ENCODE measurements around the gene ZFP30. TPM values are rescaled to one million over a fixed set of nuclear protein-coding genes. Genes with fewer than 3 reads are reported as not detected.

ZFP30 gene
- total and polyA plus RNA-seq, 2 of the 13 experiments (the other 11 are each of a cell fraction or from before 2014, with no cell fraction given) = 3.4 to 19.2 TPM

DNA sequence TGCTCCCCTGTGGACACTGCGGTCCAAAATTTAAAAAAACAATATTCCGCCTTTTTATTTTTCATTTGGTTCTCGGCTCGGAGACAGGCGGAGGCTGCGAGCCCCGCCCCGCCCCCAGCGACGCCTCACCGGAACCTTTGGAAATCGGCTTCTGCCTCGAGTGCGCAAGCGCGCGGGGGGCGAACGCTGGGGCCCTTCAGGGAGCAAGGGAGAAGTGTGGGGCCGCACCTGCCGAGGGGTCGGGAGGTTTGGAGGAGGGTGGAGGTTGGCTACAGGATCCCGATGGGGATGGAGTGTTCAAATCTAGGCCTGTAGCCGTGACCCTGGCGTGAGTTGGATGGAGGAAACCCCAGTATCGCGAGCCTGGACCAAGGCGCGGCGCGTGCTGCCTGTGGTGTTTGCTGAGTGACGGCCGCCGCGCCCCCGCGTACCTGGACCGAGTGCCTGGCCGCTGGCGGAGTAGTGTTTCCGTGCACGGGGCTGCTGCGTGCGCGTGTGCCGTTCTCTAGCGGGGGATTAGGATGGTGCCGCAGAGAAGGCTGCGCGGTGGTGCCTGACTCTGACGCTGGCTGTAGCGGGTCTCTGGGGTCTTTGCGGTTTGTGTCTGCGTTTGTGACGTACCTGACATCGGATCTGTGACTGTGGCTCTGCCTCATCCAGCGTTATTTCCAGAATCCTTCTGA is 565 bp upstream of the ZFP30 start (continued):
- TF ChIP-seq, protein P1, sequence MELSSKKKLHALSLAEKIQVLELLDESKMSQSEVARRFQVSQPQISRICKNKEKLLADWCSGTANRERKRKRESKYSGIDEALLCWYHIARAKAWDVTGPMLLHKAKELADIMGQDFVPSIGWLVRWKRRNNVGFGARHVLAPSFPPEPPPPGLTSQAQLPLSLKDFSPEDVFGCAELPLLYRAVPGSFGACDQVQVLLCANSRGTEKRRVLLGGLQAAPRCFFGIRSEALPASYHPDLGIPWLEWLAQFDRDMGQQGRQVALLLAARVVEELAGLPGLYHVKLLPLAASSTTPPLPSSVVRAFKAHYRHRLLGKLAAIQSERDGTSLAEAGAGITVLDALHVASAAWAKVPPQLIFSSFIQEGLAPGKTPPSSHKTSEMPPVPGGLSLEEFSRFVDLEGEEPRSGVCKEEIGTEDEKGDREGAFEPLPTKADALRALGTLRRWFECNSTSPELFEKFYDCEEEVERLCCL (CRISPR knock-in tag; IDR thresholded peaks at IDR 0.05; ENCODE audit: borderline replicate concordance) = peak; percentile 2; the same call in 1 of the 2 replicates
- TF ChIP-seq KLF16 (CRISPR knock-in tag; IDR thresholded peaks at IDR 0.05) (no peak; a peak in 1 of 4 replicates), ZMYM3 (CRISPR knock-in tag; IDR thresholded peaks at IDR 0.05) (peak; percentile 59; the same call in 1 of the 2 replicates), KLF9 (CRISPR knock-in tag; IDR thresholded peaks at IDR 0.05; ENCODE audit: low read depth) (peak; percentile 48; the same call in 1 of the 2 replicates), NONO (IDR thresholded peaks at IDR 0.05) (no peak), NONO (CRISPR knock-in tag; conservative IDR thresholded peaks at IDR 0.05) (peak; percentile 90), MIER3 (CRISPR knock-in tag; IDR thresholded peaks at IDR 0.05; ENCODE audit: borderline replicate concordance) (no peak; the same call in none of the 2 replicates), FOXP1 (IDR thresholded peaks at IDR 0.05) (no peak), FOXP1 (CRISPR knock-in tag; IDR thresholded peaks at IDR 0.05) (0 out of 2 replicates have a peak, but pooled peaks have one; percentile 12), SATB2 (CRISPR knock-in tag; IDR thresholded peaks at IDR 0.05) (no peak)
- TF ChIP-seq, protein P2, sequence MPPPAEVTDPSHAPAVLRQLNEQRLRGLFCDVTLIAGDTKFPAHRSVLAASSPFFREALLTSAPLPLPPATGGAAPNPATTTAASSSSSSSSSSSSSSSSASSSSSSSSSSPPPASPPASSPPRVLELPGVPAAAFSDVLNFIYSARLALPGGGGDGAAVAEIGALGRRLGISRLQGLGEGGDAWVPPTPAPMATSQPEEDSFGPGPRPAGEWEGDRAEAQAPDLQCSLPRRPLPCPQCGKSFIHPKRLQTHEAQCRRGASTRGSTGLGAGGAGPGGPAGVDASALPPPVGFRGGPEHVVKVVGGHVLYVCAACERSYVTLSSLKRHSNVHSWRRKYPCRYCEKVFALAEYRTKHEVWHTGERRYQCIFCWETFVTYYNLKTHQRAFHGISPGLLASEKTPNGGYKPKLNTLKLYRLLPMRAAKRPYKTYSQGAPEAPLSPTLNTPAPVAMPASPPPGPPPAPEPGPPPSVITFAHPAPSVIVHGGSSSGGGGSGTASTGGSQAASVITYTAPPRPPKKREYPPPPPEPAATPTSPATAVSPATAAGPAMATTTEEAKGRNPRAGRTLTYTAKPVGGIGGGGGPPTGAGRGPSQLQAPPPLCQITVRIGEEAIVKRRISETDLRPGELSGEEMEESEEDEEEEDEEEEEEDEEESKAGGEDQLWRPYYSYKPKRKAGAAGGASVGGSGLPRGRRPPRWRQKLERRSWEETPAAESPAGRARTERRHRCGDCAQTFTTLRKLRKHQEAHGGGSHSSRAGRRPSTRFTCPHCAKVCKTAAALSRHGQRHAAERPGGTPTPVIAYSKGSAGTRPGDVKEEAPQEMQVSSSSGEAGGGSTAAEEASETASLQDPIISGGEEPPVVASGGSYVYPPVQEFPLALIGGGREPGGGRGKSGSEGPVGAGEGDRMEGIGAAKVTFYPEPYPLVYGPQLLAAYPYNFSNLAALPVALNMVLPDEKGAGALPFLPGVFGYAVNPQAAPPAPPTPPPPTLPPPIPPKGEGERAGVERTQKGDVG (CRISPR knock-in tag; IDR thresholded peaks at IDR 0.05; ENCODE audit: borderline replicate concordance) = peak; percentile 59
- TF ChIP-seq, protein P3, sequence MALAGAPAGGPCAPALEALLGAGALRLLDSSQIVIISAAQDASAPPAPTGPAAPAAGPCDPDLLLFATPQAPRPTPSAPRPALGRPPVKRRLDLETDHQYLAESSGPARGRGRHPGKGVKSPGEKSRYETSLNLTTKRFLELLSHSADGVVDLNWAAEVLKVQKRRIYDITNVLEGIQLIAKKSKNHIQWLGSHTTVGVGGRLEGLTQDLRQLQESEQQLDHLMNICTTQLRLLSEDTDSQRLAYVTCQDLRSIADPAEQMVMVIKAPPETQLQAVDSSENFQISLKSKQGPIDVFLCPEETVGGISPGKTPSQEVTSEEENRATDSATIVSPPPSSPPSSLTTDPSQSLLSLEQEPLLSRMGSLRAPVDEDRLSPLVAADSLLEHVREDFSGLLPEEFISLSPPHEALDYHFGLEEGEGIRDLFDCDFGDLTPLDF (CRISPR knock-in tag; IDR thresholded peaks at IDR 0.05) = 0 out of 2 replicates have a peak, but pooled peaks have one; percentile 12
- TF ChIP-seq, protein P4, sequence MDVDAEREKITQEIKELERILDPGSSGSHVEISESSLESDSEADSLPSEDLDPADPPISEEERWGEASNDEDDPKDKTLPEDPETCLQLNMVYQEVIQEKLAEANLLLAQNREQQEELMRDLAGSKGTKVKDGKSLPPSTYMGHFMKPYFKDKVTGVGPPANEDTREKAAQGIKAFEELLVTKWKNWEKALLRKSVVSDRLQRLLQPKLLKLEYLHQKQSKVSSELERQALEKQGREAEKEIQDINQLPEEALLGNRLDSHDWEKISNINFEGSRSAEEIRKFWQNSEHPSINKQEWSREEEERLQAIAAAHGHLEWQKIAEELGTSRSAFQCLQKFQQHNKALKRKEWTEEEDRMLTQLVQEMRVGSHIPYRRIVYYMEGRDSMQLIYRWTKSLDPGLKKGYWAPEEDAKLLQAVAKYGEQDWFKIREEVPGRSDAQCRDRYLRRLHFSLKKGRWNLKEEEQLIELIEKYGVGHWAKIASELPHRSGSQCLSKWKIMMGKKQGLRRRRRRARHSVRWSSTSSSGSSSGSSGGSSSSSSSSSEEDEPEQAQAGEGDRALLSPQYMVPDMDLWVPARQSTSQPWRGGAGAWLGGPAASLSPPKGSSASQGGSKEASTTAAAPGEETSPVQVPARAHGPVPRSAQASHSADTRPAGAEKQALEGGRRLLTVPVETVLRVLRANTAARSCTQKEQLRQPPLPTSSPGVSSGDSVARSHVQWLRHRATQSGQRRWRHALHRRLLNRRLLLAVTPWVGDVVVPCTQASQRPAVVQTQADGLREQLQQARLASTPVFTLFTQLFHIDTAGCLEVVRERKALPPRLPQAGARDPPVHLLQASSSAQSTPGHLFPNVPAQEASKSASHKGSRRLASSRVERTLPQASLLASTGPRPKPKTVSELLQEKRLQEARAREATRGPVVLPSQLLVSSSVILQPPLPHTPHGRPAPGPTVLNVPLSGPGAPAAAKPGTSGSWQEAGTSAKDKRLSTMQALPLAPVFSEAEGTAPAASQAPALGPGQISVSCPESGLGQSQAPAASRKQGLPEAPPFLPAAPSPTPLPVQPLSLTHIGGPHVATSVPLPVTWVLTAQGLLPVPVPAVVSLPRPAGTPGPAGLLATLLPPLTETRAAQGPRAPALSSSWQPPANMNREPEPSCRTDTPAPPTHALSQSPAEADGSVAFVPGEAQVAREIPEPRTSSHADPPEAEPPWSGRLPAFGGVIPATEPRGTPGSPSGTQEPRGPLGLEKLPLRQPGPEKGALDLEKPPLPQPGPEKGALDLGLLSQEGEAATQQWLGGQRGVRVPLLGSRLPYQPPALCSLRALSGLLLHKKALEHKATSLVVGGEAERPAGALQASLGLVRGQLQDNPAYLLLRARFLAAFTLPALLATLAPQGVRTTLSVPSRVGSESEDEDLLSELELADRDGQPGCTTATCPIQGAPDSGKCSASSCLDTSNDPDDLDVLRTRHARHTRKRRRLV (CRISPR knock-in tag; IDR thresholded peaks at IDR 0.05) = no peak
- TF ChIP-seq, protein P5, sequence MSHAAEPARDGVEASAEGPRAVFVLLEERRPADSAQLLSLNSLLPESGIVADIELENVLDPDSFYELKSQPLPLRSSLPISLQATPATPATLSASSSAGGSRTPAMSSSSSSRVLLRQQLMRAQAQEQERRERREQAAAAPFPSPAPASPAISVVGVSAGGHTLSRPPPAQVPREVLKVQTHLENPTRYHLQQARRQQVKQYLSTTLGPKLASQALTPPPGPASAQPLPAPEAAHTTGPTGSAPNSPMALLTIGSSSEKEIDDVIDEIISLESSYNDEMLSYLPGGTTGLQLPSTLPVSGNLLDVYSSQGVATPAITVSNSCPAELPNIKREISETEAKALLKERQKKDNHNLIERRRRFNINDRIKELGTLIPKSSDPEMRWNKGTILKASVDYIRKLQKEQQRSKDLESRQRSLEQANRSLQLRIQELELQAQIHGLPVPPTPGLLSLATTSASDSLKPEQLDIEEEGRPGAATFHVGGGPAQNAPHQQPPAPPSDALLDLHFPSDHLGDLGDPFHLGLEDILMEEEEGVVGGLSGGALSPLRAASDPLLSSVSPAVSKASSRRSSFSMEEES (CRISPR knock-in tag; IDR thresholded peaks at IDR 0.05) = peak; percentile 56; the same call in 1 of the 2 replicates
- TF ChIP-seq, protein P6, sequence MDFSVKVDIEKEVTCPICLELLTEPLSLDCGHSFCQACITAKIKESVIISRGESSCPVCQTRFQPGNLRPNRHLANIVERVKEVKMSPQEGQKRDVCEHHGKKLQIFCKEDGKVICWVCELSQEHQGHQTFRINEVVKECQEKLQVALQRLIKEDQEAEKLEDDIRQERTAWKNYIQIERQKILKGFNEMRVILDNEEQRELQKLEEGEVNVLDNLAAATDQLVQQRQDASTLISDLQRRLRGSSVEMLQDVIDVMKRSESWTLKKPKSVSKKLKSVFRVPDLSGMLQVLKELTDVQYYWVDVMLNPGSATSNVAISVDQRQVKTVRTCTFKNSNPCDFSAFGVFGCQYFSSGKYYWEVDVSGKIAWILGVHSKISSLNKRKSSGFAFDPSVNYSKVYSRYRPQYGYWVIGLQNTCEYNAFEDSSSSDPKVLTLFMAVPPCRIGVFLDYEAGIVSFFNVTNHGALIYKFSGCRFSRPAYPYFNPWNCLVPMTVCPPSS (IDR thresholded peaks at IDR 0.05) = no peak
